ENCODE results near the gene GLE1.

- TF ChIP-seq POLR2A (IDR thresholded peaks at IDR 0.05; ENCODE audit: low read length) (no peak), GATA1 (IDR thresholded peaks at IDR 0.05; ENCODE audit: low read depth, low read length) (no peak)
These were observed 64.1 kb downstream of the GLE1 start for GRCh38 chr9:128568470-128569078.
